HG03097 (cell line): Measurements from ENCODE around the gene ITPK1.

Experiments used
- ATAC-seq: cut with Tn5 transposase; IDR thresholded peaks from one replicate; pipeline ENCODE4 v1.9.1; 2021; ENCODE audit not compliant: unreplicated experiment, low FRiP score

The ITPK1 gene

GRCh38 chr14:93014058-93015023 is 101.4 kb downstream of the ITPK1 start:
- no peak for ATAC-seq

DNA sequence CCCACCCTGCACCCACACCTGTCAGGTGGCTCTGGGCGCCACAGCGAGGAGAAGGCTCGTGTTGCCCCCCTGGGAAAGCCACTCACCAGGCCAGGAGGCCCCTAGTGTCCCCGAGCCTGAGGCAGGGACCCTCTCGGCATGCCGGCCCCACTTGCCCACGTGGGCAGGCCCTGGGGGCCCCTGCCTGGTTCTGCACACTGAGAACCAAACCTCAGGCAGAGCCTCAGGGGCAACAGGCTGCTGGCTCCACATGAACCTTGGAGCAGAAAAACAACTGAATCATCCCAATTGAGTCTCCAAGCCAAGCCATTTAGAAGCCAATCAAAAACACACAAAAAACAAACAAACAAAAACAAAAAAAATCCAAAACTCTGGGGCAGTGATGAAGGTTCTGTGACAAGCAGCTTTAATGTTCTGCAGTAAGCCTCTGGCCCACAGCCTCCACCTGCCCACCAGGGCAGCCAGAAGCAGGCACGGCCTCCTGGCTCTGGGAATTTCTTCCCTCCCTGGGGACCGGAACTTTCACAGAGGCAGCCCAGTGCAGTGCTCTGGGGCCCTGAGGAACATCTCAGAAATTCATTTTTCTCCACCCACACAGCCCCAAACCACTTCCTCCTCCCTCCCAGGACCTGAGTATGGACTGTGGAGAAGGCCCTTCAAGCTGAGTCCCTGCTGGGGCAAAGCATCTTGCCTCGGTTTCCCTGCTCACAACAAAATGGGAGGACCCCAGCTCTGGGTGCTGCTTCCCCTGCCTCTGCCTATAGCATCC is 102.6 kb downstream of the ITPK1 start:
- ATAC-seq = no peak

DNA sequence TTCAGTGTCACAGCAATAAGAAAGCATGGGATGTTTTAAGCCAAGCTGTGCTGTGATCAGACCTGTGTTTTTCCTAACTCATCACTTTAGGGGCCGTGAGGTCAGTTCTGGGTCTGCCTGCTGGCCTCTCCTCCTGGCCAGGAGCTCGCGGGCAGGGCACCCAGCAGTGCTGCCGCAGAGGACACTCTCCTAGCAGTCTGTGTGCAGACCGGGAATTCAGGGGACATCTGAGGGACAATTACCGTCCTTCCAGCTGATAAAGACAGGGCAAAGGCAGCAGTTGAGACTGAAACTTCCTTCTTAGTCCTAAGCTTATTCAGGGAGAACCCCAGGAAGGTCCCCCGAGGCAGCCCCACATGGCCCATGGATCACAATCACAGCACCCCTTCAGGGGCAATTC is 103.2 kb downstream of the ITPK1 start:
- ATAC-seq = no peak

DNA sequence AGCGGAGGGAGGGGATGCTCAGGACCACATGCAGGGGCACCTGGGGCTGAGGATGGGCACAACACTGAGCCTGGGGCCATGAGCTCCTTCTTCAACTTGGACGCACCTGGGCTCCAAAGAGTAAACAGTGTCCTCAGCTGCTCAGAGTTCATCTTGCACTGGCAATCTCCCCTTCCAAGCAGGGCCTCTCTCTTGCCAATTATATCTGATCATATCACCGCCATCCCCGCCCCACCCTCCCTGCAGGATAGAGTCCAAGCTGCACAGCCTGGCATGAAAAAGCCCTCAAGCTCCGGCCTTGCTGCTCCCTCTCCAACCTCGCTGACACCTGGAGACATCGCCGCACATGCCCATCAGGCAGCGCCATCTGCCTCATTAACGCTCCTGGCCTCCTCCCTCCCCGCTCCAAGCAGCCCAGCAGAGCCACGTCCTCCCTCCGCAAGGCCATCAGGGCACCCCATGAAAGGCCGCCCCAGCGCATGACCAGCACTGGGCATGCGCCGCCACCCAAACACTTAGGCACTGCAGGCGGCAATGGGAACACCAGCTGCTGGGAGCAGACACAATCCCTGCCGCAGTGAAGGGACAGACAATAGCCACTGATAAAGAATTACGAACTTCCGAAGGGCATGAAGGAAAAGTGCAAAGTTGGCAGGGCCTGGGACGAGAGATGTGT is 103.9 kb downstream of the ITPK1 start:
- ATAC-seq = no peak

- ATAC-seq = no peak
Measured at GRCh38 chr14:93011141-93011529, 104.6 kb downstream of the ITPK1 start.

- ATAC-seq = no peak
Measured at GRCh38 chr14:93010522-93011140, 105.1 kb downstream of the ITPK1 start.

GRCh38 chr14:93010130-93010499 is 105.6 kb downstream of the ITPK1 start:
- no peak for ATAC-seq

DNA sequence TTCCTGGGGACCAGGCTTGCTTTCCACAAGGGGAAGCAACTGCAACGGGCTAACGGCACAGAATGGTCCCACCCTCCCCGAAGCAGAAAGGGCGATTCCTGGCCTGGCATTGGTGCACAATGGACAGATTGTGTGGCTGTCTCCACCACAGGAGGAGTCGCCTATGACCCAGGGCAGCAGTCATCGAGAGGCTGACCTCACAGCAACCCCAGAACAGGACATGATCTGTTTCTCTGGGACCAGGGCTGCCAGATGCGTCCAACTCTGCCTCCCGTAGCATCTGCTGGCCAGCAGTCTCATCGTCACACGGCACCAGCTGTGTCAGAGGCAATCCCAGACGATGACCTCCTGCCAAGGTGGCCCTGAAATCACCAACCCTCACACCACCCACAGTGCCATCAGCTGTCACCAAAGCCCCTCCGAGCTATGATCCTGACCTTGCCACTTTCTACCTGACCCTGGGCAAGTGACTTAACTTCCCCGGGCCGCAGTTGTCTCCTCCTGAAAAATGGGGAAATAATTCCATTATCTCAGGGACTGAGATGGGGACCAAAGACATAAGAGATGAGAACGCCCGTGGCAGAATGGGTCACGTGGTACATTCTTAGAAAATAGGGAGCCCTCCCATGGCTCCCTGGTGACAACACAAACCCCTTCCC is 106.1 kb downstream of the ITPK1 start:
- no peak for ATAC-seq

DNA sequence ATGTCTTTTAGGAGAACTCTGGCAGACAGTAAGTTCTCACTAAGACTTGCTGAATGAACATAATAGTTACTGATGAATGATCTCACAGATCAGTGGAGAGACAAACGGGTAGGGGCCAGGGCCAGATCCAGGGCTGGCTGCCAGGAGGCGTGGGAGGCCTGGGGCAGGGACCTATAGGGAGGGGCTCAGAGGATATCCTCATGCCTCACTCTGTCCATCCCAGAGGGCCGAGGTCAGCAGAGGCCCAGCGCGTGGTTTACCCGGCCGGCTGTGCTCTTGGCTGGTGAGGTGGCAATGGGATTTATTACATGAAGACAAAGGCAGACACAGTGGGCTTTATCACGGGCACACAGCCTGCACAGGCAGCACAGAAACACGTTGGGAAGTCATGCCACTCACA is 107.3 kb downstream of the ITPK1 start:
- ATAC-seq = no peak

- ATAC-seq = no peak
Measured at GRCh38 chr14:93007225-93007997, 108.3 kb downstream of the ITPK1 start.

DNA sequence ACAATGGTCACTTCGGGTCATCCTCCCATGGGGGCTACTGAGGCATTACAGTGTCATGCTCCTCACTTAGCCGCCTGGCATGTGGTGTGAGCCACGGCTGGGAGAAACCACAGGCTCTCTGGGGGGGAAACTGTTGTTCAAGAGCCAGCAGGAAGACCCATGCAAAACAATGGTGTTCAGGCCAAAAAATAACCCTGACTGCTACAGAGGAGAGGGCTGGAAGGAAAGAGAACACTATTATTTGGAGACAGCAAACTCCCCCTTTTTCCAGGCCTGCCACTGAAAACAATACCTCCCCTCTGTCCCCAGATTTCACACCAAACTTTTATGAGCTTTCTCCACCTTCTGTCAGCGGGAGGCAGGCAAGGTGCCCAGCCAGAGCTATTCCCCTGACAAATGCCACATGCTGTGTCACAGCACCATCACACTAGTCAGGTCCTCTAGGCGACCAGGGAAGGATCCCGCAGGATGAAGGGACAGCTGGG is 109.1 kb downstream of the ITPK1 start:
- ATAC-seq = no peak

DNA sequence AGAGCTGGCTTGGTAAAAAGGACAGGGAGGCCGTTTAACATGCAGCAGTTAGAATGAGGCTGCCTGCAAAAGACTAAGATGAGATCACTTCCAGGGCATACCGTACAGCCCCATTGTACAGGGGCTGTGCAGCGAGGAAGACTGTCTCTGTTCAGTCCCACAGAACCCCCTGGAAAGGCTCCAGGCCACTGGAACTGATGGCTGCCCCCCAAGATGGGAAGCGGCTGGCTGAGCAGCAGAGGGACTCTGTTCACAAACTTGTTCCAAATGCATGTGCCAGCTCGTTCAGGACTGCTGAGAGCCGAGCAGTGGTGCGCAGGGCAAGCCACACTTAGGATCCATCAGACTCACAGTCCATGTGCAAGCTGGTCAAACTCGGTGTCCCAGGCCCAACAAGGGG is 109.9 kb downstream of the ITPK1 start:
- ATAC-seq = no peak

DNA sequence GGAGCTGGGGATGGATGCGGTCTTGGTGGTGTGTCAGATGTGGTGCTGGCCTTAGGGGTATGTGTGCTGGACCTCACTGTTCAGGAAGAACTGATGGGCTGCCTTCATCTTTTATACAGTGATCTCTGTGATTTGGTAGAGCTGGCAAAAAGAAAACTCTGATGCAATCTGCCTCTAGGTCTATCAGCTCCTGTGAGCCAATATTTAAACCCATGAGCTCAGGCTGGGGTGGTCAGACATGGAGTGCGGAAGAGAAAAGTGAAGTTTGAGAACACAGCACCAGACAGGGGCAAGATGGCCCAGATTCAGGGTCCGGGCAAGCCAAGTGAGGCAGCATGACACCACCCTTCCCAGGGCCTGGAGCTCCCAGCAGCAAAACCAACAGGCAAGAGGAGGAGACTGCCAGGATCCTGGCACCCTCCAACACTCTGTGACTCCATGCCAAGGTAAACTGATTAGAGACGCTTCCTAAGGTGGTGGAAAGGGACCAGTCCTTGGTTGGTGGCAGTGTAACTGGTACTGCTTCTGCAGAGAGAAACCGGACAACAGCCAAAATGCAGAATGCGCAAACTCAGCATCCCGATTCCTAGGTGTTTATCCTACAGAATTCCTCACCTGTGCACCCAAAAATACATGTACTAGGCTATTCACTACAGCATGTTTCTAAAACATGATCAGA is 110.5 kb downstream of the ITPK1 start:
- no peak for ATAC-seq

DNA sequence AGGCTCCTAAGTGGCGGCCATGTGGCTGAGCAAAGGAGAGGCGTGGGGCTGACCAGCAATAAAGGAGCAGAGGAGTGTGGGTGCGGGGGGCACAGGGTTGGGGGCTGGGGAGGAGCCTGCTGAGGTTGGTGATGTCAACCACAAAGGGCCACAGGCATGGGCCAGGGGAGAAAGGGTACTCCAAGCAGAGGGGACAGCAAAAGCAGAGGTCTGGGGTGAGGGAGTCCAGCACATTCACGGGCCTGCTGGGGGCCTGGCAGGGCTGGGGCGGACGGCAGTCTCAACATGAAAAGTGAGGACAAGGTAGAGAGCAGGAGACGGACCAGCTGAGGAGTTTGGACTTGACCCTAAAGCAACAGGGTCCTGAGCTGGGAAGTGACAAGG is 111.0 kb downstream of the ITPK1 start:
- ATAC-seq = no peak

DNA sequence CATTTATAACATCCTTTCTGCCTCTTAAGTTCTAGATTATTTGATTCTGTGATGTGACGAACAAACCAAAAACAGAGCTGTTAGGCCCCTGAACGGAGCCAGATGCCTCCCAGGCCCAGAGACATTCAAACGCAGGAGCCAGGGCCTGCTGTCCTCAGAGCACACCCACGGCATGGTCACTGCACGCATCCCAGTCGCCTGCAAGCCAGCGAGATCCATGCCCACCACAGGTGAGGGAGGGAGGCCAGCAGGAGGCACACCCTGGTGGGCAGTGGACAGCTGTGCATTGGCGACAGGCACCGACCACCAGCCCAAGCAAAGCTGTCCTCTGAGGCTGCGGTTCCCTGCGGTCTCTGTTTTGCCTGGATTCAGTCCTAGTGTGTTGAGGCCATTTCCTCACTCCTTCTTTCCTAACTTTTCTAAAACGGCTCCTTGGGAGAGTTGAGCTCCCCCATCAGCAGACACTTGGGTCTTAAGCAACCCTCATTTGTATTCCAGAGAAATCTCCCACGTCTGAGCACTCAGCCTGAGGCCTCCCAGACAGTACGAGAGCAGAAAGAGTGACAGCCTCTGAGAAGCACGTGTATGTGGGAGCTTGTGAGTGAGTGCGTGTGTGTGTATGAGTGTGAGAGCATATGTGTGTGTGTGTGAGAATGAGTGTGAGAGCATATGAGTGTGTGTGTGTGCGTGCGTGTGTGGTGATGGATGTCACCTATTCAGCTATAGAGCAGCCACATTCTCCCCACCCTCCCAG is 111.6 kb downstream of the ITPK1 start:
- no peak for ATAC-seq

DNA sequence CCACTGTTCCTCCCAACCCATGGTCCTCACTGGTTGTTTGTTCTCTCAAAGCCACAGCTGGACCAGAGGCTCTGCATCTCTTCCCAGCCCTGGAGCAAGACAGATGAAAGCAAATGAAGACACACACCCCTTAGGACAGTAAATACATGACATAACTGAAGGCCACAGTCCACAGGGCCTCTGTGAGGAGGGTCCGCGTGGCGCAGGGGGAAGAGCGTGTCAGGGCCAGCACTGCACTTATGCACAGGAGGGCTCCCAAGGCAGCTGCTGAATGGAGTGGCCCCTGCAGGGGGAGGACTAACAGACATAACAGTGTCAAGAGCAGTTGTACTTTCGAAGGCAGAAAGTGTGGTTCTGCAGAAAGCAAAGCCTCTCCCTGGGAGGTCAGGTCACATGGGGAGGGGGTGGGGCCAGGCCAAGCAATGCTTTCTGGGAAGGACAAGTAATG is 112.8 kb downstream of the ITPK1 start:
- ATAC-seq = no peak

DNA sequence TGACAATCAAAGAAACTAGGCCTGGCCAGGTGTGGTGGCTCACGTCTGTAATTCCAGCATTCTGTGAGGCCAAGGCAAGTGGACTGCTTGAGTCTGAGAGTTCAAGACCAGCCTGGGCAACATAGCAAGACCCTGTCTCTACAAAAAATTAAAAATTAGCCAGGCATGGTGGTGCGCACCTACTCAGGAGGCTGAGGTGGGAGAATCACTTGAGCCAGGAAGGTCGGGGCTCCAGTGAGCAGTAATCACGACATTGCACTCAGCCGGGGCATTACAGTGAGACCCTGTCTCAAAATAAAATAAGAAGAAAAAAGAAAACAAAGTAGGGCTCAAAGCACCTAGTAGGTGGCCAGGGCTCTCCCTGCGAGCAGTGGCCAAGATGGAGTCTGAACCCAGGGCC is 113.7 kb downstream of the ITPK1 start:
- ATAC-seq = no peak

GRCh38 chr14:92998946-92999345 is 116.8 kb downstream of the ITPK1 start:
- no peak for ATAC-seq
